HFFc6 (cell line): ENCODE data around the gene LSM4. TPM values are rescaled to one million over a fixed set of nuclear protein-coding genes. Genes with fewer than 3 reads are reported as not detected.
"Not testable (repeated sequence)": the region's sequence is repeated elsewhere in the genome, so short reads cannot be mapped to it uniquely, and the experiment has no call there.

Source experiments
- DNase-seq: peaks from one replicate; pipeline ENCODE4 v3.0.0-alpha.2; 2018
- H3K27ac Mint-ChIP-seq: 2 replicates; pipeline ENCODE4 v1.8.0; 2020; ENCODE audit warnings: mild to moderate bottlenecking, mixed read lengths
- H3K27me3 Mint-ChIP-seq: 2 replicates; pipeline ENCODE4 v1.8.0; 2021; ENCODE audit warnings: mild to moderate bottlenecking, moderate library complexity, mixed read lengths; ENCODE audit not compliant: insufficient read depth
- H3K36me3 Mint-ChIP-seq: 2 replicates; pipeline ENCODE4 v1.8.0; 2021; ENCODE audit warnings: low read depth, mixed read lengths
- H3K4me1 Mint-ChIP-seq: 2 replicates; pipeline ENCODE4 v1.8.0; 2020; ENCODE audit warnings: low read depth, mixed read lengths
- H3K4me3 Mint-ChIP-seq: 2 replicates; pipeline ENCODE4 v1.8.0; 2020; ENCODE audit warnings: mild to moderate bottlenecking, moderate library complexity, mixed read lengths
- H3K9me3 Mint-ChIP-seq: 2 replicates; pipeline ENCODE4 v1.8.0; 2020; ENCODE audit warnings: mild to moderate bottlenecking, mixed read lengths
- total RNA-seq, 6 experiments: library from RNA; stranded (reverse); fragmentation: NEBNext Ultra II Directional; extraction: Animal tissue kit (Norgen Biotek cat#: 25700); gene quantifications; 2 replicates in 1 of 6; 3 replicates in 5 of 6; pipeline ENCODE4 v1.2.3, GENCODE V29; 2021
- TF ChIP-seq, protein P1 (sequence below): fragments of 200-600 bp; sonication (generic); IDR thresholded peaks from 2 replicates; pipeline ENCODE4 v1.5.0; 2021; ENCODE audit warnings: antibody characterized with exemption, mild to moderate bottlenecking

Gene LSM4
- total RNA-seq, 6 experiments from 2014 or later, result 175 to 217 (median 202) TPM

- no peak for DNase-seq
Measured at GRCh38 chr19:18363787-18364186, 40.9 kb upstream of the LSM4 start.

DNA sequence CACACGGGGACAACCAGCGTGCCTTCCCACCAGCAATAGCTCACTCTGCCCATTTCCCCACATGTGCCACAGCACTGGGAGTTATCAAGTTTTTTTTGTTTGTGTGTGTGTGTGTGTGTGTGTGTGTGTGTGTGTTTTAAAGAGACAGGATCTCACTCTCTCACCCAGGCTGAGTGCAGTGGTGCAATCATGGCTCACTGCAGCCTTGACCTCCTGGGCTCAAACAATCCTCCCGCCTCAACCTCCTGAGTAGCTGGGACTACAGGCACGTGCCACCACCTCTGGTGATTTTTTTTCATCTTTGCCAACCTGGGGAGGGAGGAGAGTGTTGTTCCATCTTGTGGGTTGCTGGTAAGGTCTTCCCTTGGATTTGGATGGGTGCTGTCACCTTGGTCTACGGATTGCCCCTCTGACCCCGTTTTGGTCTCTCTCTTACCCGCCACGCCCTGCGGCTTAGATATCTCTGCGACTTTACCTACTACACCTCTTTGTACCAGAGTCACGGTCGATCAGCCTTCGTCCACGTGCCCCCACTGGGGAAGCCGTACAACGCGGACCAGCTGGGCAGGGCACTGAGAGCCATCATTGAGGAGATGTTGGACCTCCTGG is 40.2 kb upstream of the LSM4 start:
- peak overlapping the region; percentile 98 for H3K27ac Mint-ChIP-seq

More at GRCh38 chr19:18363787-18364186, 40.9 kb upstream of the LSM4 start:
- H3K27ac Mint-ChIP-seq, result peak overlapping the region; percentile 98
- TF ChIP-seq, protein P1, sequence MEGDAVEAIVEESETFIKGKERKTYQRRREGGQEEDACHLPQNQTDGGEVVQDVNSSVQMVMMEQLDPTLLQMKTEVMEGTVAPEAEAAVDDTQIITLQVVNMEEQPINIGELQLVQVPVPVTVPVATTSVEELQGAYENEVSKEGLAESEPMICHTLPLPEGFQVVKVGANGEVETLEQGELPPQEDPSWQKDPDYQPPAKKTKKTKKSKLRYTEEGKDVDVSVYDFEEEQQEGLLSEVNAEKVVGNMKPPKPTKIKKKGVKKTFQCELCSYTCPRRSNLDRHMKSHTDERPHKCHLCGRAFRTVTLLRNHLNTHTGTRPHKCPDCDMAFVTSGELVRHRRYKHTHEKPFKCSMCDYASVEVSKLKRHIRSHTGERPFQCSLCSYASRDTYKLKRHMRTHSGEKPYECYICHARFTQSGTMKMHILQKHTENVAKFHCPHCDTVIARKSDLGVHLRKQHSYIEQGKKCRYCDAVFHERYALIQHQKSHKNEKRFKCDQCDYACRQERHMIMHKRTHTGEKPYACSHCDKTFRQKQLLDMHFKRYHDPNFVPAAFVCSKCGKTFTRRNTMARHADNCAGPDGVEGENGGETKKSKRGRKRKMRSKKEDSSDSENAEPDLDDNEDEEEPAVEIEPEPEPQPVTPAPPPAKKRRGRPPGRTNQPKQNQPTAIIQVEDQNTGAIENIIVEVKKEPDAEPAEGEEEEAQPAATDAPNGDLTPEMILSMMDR, result no peak
- no peaks in the 10 kb centered on the region for H3K9me3 Mint-ChIP-seq
- H3K27me3 Mint-ChIP-seq, result peaks cover 2% of the 10 kb centered on the region; the same call in 1 of the 2 replicates
- H3K36me3 Mint-ChIP-seq, result peaks cover 47% of the 10 kb centered on the region
- peaks cover 41% of the 10 kb centered on the region for H3K4me1 Mint-ChIP-seq
- H3K4me3 Mint-ChIP-seq, result no peak overlapping the region

GRCh38 chr19:18361646-18362045 is 38.8 kb upstream of the LSM4 start:
- H3K4me1 Mint-ChIP-seq, result peaks cover 41% of the 10 kb centered on the region
- TF ChIP-seq, protein P1, result no peak

More for the DNA sequence above, 40.2 kb upstream of the LSM4 start:
- DNase-seq, result no peak
- Mint-ChIP-seq H3K4me1 (peaks cover 41% of the 10 kb centered on the region), H3K36me3 (peaks cover 52% of the 10 kb centered on the region), H3K9me3 (no peaks in the 10 kb centered on the region), H3K27me3 (peaks cover 2% of the 10 kb centered on the region; the same call in 1 of the 2 replicates), H3K4me3 (no peak overlapping the region)
- TF ChIP-seq, protein P1, result no peak

GRCh38 chr19:18357041-18357440 is 34.2 kb upstream of the LSM4 start:
- Mint-ChIP-seq H3K27me3 (no peaks in the 10 kb centered on the region), H3K4me1 (peaks cover 11% of the 10 kb centered on the region), H3K27ac (no peak overlapping the region), H3K36me3 (peaks cover 49% of the 10 kb centered on the region), H3K9me3 (peaks cover 3% of the 10 kb centered on the region; the same call in 1 of the 2 replicates), H3K4me3 (no peak overlapping the region)
- TF ChIP-seq, protein P1, result no peak
- DNase-seq, result no peak

More at GRCh38 chr19:18361646-18362045, 38.8 kb upstream of the LSM4 start:
- H3K27ac Mint-ChIP-seq, result peak overlapping the region; percentile 37; the same call in 1 of the 2 replicates
- peaks cover 62% of the 10 kb centered on the region for H3K36me3 Mint-ChIP-seq
- no peak overlapping the region for H3K4me3 Mint-ChIP-seq
- H3K9me3 Mint-ChIP-seq, result peaks cover 2% of the 10 kb centered on the region; the same call in 1 of the 2 replicates
- no peak for DNase-seq
- H3K27me3 Mint-ChIP-seq, result no peaks in the 10 kb centered on the region; the same call in 1 of the 2 replicates

DNA sequence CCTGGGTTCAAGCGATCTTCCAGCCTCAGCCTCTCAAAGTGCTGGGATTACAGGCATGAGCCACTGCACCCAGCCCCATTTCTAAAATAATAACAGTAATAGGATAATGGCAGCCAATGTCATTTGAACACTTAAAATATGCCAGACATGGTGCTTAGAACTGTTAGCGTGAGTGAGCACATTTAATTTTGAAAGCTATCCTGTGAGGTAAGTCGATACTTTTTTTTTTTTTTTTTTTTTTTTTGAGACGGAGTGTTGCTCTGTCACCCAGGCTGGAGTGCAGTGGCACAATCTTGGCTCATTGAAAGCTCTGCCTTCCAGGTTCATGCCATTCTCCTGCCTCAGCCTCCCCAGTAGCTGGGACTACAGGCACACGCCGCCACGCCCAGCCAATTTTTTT is 31.9 kb upstream of the LSM4 start:
- H3K4me3 Mint-ChIP-seq, H3K27me3 Mint-ChIP-seq, H3K27ac Mint-ChIP-seq, H3K4me1 Mint-ChIP-seq, H3K9me3 Mint-ChIP-seq, DNase-seq: not testable (repeated sequence)
- peaks cover 49% of the 10 kb centered on the region for H3K36me3 Mint-ChIP-seq

DNA sequence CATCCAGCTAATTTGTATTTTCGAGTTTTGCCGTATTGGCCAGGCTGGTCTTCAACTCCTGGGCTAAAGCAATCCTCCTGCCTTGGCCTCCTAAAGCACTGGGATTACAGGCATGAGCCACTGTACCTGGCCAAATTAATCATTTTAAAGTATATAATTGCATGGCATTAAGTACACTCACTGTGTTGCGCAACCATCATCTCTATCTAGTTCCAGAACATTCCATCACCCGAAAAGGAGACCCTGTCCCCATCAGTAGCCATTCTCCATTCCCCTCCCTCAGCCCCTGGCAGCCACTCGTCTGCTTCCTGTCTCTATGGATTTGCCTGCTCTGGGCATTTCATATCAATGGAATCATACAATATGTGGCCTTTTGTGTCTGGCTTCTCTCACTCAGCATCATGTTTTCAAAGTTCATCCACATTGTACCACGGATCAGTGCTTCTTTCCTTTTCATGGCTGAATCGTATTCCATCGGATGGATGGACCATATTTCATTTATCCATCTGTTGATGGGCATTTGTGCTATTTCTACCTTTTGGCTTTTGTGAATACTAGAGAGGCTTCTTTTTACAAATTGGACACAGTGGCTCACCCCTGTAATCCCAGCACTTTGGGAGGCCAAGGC is 30.6 kb upstream of the LSM4 start:
- DNase-seq, result no peak
- Mint-ChIP-seq H3K9me3 (peaks cover 3% of the 10 kb centered on the region; the same call in 1 of the 2 replicates), H3K4me1 (peaks cover 14% of the 10 kb centered on the region), H3K36me3 (peaks cover 38% of the 10 kb centered on the region), H3K4me3 (no peak overlapping the region), H3K27ac (no peak overlapping the region), H3K27me3 (no peaks in the 10 kb centered on the region)
- TF ChIP-seq, protein P1, result no peak
